OCI-LY3 (cell line): ENCODE results near the gene SLC9A4.

Source experiments
- H2AFZ ChIP-seq: fragments of 200-600, 300-600 bp; shearing (Covaris generic); 2 replicates; pipeline ENCODE4 v1.6.0; 2014; ENCODE audit warnings: antibody characterized with exemption, low read depth, low read length
- H3K27ac ChIP-seq: fragments of 200-600, 300-600 bp; sonication (generic); 2 replicates; pipeline ENCODE4 v1.5.1; 2014; ENCODE audit warnings: mild to moderate bottlenecking, low read length, moderate library complexity, mixed read lengths
- H3K27me3 ChIP-seq: fragments of 200-600, 300-600 bp; sonication (generic); 2 replicates; pipeline ENCODE4 v1.6.1; 2014; ENCODE audit warnings: low read depth, low read length, mixed read lengths
- H3K36me3 ChIP-seq: fragments of 200-600, 300-600 bp; sonication (generic); replicated peaks from 2 replicates; pipeline ENCODE3; 2014; ENCODE audit warnings: low read depth, low read length, mixed read lengths
- H3K4me1 ChIP-seq: fragments of 300-600, 200-600 bp; sonication (generic); 2 replicates; pipeline ENCODE4 v1.6.1; 2014; ENCODE audit warnings: low read length, mixed read lengths
- H3K4me2 ChIP-seq: fragments of 200-600, 300-600 bp; sonication (generic); 2 replicates; pipeline ENCODE4 v1.6.1; 2014; ENCODE audit warnings: low read length, mixed read lengths
- H3K4me3 ChIP-seq: fragments of 300-600, 200-600 bp; sonication (generic); 2 replicates; pipeline ENCODE4 v1.5.1; 2014; ENCODE audit warnings: antibody characterized with exemption, mild to moderate bottlenecking, low read length, moderate library complexity
- H3K79me2 ChIP-seq: fragments of 300-600, 200-600 bp; shearing (Covaris generic); 2 replicates; pipeline ENCODE4 v1.6.1; 2014; ENCODE audit warnings: mild to moderate bottlenecking, low read length, mixed read lengths
- H3K9ac ChIP-seq: fragments of 300-600, 200-600 bp; shearing (Covaris generic); 2 replicates; pipeline ENCODE4 v1.6.0; 2014; ENCODE audit warnings: mild to moderate bottlenecking, low read length, moderate library complexity
- H3K9me3 ChIP-seq: fragments of 200-600, 300-600 bp; shearing (Covaris generic); 2 replicates; pipeline ENCODE4 v1.6.1; 2014; ENCODE audit warnings: low read length, mixed read lengths; ENCODE audit not compliant: insufficient read depth
- H4K20me1 ChIP-seq: fragments of 200-600, 300-600 bp; sonication (generic); 2 replicates; pipeline ENCODE4 v1.6.1; 2016; ENCODE audit warnings: low read length, mixed read lengths; ENCODE audit not compliant: insufficient read depth
- EZH2phosphoT487 ChIP-seq: fragments of 200-600 bp; shearing (Covaris generic); IDR thresholded peaks from 2 replicates; pipeline ENCODE4 v1.6.1; 2018; ENCODE audit warnings: antibody characterized with exemption, mixed run types, low read depth
- TF ChIP-seq, protein P1 (sequence below): fragments of 200-600, 300-600 bp; sonication (generic); IDR thresholded peaks from 2 replicates; pipeline ENCODE4 v1.5.1; 2014; ENCODE audit warnings: antibody characterized with exemption, low read length, low read depth

Gene SLC9A4

GRCh38 chr2:102510791-102511575 is 38.0 kb downstream of the SLC9A4 start:
- Histone ChIP-seq H3K9ac (no peak overlapping the region), H2AFZ (no peak overlapping the region), H3K27ac (no peak overlapping the region), H3K36me3 (peaks cover 14% of the 10 kb centered on the region), H3K79me2 (no peaks in the 10 kb centered on the region), H3K4me3 (no peak overlapping the region), H3K9me3 (peaks cover 22% of the 10 kb centered on the region), H4K20me1 (no peaks in the 10 kb centered on the region), H3K4me1 (peaks cover 24% of the 10 kb centered on the region), H3K27me3 (peaks cover 7% of the 10 kb centered on the region; the same call in 1 of the 2 replicates), H3K4me2 (no peak overlapping the region)
- TF ChIP-seq EZH2phosphoT487: no peak
- TF ChIP-seq, protein P1, sequence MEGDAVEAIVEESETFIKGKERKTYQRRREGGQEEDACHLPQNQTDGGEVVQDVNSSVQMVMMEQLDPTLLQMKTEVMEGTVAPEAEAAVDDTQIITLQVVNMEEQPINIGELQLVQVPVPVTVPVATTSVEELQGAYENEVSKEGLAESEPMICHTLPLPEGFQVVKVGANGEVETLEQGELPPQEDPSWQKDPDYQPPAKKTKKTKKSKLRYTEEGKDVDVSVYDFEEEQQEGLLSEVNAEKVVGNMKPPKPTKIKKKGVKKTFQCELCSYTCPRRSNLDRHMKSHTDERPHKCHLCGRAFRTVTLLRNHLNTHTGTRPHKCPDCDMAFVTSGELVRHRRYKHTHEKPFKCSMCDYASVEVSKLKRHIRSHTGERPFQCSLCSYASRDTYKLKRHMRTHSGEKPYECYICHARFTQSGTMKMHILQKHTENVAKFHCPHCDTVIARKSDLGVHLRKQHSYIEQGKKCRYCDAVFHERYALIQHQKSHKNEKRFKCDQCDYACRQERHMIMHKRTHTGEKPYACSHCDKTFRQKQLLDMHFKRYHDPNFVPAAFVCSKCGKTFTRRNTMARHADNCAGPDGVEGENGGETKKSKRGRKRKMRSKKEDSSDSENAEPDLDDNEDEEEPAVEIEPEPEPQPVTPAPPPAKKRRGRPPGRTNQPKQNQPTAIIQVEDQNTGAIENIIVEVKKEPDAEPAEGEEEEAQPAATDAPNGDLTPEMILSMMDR: no peak

DNA sequence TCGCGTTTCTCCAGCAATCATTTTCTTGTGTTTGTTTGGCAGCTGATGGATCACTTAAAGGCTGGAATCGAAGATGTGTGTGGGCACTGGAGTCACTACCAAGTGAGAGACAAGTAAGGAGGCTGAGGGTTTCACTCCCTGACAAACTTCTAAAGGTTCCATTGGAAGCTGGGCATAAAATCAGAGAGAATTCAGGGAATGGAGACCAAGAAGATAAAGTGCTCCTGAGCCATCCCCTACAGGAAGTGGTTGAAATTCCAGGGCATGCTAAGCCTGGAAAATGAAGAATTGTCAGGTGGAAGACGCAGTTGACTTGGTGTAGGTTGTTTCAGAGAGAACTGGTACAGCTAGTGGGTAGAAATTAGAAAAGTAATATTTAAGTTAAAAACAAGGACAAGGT is 39.1 kb downstream of the SLC9A4 start:
- Histone ChIP-seq H3K4me3 (no peak overlapping the region), H2AFZ (no peak overlapping the region), H3K9ac (no peak overlapping the region), H3K27ac (no peak overlapping the region), H3K36me3 (peaks cover 14% of the 10 kb centered on the region), H3K4me2 (no peak overlapping the region), H4K20me1 (no peaks in the 10 kb centered on the region), H3K27me3 (peaks cover 7% of the 10 kb centered on the region; the same call in 1 of the 2 replicates), H3K79me2 (no peaks in the 10 kb centered on the region), H3K9me3 (peaks cover 22% of the 10 kb centered on the region), H3K4me1 (peaks cover 24% of the 10 kb centered on the region)
- no peak for TF ChIP-seq EZH2phosphoT487
- TF ChIP-seq, protein P1: no peak

- Histone ChIP-seq H3K9ac (no peak overlapping the region), H3K79me2 (no peaks in the 10 kb centered on the region), H3K4me1 (peaks cover 20% of the 10 kb centered on the region), H4K20me1 (no peaks in the 10 kb centered on the region), H3K36me3 (peaks cover 11% of the 10 kb centered on the region), H3K4me3 (no peak overlapping the region), H3K9me3 (peaks cover 16% of the 10 kb centered on the region), H2AFZ (no peak overlapping the region), H3K27ac (no peak overlapping the region), H3K4me2 (no peak overlapping the region), H3K27me3 (peaks cover 10% of the 10 kb centered on the region; the same call in 1 of the 2 replicates)
- TF ChIP-seq, protein P1: no peak
- no peak for TF ChIP-seq EZH2phosphoT487
Measured at GRCh38 chr2:102513355-102513939, 40.4 kb downstream of the SLC9A4 start.

DNA sequence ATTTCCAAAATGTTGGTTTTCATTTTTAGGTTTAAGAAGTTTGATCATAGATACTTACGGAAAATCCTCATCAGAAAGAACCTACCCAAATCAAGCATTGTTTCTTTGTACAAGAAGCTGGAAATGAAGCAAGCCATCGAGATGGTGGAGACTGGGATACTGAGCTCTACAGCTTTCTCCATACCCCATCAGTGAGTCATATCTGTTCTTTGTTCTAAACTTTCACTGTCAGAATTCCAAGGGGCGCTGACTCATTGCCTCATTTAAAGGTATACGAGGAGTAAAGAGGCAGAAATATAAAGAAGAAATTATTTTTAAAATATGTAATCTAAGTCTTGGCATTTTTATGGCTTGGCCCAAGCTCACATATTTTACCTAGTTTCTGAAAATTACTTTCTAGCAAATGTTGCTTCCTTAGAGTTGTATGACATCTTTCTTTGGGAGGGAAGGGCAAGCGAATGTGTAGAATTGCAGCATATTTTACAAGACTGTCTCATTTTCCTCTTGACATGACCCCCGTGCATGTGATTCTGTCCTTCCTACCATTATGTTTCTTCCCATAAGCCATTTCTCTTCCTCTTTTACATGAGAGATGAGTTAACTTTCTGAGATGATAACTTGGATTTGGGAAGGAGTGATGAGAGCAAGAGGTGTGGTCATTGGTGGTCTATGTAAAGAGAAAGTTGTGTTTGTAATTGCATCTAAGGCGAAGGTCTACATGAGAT is 41.2 kb downstream of the SLC9A4 start:
- TF ChIP-seq, protein P1: no peak
- TF ChIP-seq EZH2phosphoT487: no peak
- Histone ChIP-seq H3K27me3 (peaks cover 10% of the 10 kb centered on the region; the same call in 1 of the 2 replicates), H3K9me3 (peaks cover 10% of the 10 kb centered on the region), H3K9ac (no peak overlapping the region), H4K20me1 (no peaks in the 10 kb centered on the region), H3K79me2 (no peaks in the 10 kb centered on the region), H3K4me2 (no peak overlapping the region), H2AFZ (no peak overlapping the region), H3K27ac (no peak overlapping the region), H3K4me1 (peaks cover 12% of the 10 kb centered on the region), H3K4me3 (no peak overlapping the region), H3K36me3 (peaks cover 4% of the 10 kb centered on the region)
